RWPE2 (cell line): ENCODE data around the gene HNRNPF.

Experiments
- ATAC-seq: fragments of 200-7000 bp; cut with Tn5 transposase; 3 replicates; pipeline ENCODE4 v1.9.1; 2021; ENCODE audit warnings: low read depth
- DNase-seq: peaks from one replicate; pipeline ENCODE4 v3.0.0-alpha.2; 2020; ENCODE audit warnings: low spot score
- H3K27ac ChIP-seq: fragments of 450-650 bp; 2 replicates; pipeline ENCODE4 v1.5.1; 2017; ENCODE audit warnings: mild to moderate bottlenecking; ENCODE audit not compliant: poor library complexity, severe bottlenecking
- H3K27me3 ChIP-seq: fragments of 250-450 bp; sonication (Bioruptor Pico); 2 replicates; pipeline ENCODE4 v1.5.1; 2021; ENCODE audit warnings: mild to moderate bottlenecking, moderate library complexity; ENCODE audit not compliant: insufficient read depth, poor library complexity, severe bottlenecking
- H3K36me3 ChIP-seq: fragments of 250-450 bp; sonication (Bioruptor Pico); 2 replicates; pipeline ENCODE4 v1.5.1; 2020; ENCODE audit warnings: low read depth, mild to moderate bottlenecking, moderate library complexity
- H3K4me1 ChIP-seq: fragments of 250-450 bp; sonication (Bioruptor Pico); 2 replicates; pipeline ENCODE4 v1.5.1; 2021; ENCODE audit warnings: mild to moderate bottlenecking, moderate library complexity; ENCODE audit not compliant: insufficient read depth, poor library complexity, severe bottlenecking
- H3K4me3 ChIP-seq: fragments of 250-450 bp; sonication (Bioruptor Pico); 2 replicates; pipeline ENCODE4 v1.5.1; 2021; ENCODE audit warnings: mild to moderate bottlenecking, moderate library complexity; ENCODE audit not compliant: severe bottlenecking
- H3K9me3 ChIP-seq: fragments of 250-450 bp; sonication (Bioruptor Pico); 2 replicates; pipeline ENCODE4 v1.5.1; 2021; ENCODE audit warnings: mild to moderate bottlenecking, moderate library complexity; ENCODE audit not compliant: severe bottlenecking
- CTCF ChIP-seq: fragments of 450-650 bp; IDR thresholded peaks from one replicate; pipeline ENCODE4 v1.5.1; 2017; ENCODE audit warnings: mild to moderate bottlenecking, moderate library complexity; ENCODE audit not compliant: poor library complexity, severe bottlenecking

The HNRNPF gene

DNA sequence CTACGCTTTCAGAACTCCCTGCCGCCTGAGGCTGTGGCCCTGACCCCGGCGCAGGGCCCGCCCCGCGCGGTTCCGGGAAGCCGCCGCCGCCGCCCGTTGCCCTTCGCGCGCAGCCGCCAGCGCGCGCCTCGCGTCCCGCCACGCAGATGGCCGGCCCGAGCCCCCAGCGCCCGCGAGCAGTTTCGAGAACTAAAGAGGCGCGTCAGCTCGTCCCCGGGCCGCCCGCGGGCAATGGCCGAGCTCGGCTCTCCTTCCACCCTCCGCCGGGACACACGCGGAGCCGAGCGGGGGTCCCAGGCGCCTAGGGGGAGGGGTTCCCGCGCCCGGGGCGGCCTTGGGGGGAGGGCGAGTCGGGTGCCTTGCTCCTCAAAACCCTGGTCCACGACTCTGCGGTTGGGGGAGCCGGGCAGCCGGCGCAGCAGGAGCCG is 1.8 kb downstream of the HNRNPF start:
- ATAC-seq, result no peak
- peaks cover 47% of the 10 kb centered on the region for H3K36me3 ChIP-seq
- TF ChIP-seq CTCF, result no peak
- no peaks in the 10 kb centered on the region for H3K9me3 ChIP-seq
- H3K27me3 ChIP-seq, result no peaks in the 10 kb centered on the region
- H3K27ac ChIP-seq, result peak overlapping the region; percentile 91
- H3K4me1 ChIP-seq, result peaks cover 30% of the 10 kb centered on the region
- peak overlapping the region; percentile 46 for H3K4me3 ChIP-seq
- DNase-seq, result no peak

- ATAC-seq (no peak), DNase-seq (no peak)
- Histone ChIP-seq H3K4me3 (peak overlapping the region; percentile 5), H3K36me3 (peaks cover 66% of the 10 kb centered on the region), H3K4me1 (peaks cover 50% of the 10 kb centered on the region), H3K9me3 (no peaks in the 10 kb centered on the region), H3K27ac (peak overlapping the region; percentile 91), H3K27me3 (no peaks in the 10 kb centered on the region)
- TF ChIP-seq CTCF, result no peak
Observed at GRCh38 chr10:43404704-43405084, 4.3 kb downstream of the HNRNPF start.

DNA sequence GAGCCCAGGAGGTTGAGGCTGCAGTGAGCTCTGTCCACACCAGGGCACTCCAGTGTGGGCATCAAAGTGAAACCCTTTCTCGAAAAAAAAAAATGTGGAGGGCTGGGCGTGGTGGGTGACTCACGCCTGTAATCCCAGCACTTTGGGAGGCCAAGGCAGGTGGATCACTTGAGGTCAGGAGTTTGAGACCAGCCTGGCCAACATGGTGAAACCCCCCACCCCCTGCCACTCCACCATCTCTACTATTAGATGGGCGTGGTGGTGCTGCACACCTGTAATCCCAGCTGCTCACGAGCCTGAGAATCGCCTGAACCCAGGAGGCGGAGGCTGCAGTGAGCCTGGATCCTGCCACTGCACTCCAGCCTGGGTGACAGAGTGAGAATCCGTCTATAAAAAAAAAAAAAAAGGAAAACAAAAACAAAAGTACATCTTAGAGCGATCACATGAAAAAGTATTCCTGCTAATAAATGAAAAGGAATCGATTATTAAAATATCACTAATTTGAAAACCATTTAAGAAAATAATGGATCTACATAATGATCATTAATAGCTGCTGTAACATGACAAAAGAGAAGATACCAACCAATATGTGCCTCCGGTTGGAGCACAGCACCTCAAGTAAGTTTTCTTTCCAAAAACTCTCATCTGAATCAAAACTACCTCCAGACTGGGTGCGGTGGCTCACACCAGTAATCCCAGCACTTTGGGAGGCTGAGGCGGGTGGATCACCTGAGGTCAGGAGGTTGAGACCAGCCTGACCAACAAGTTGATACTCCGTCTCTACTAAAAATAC is 4.9 kb downstream of the HNRNPF start:
- H3K27me3 ChIP-seq, result no peaks in the 10 kb centered on the region
- no peaks in the 10 kb centered on the region for H3K9me3 ChIP-seq
- peak overlapping the region; percentile 91 for H3K27ac ChIP-seq
- H3K4me3 ChIP-seq, result no peak overlapping the region
- TF ChIP-seq CTCF, result no peak
- ATAC-seq (no peak), DNase-seq (no peak)
- peaks cover 53% of the 10 kb centered on the region for H3K4me1 ChIP-seq
- H3K36me3 ChIP-seq, result peaks cover 72% of the 10 kb centered on the region

DNA sequence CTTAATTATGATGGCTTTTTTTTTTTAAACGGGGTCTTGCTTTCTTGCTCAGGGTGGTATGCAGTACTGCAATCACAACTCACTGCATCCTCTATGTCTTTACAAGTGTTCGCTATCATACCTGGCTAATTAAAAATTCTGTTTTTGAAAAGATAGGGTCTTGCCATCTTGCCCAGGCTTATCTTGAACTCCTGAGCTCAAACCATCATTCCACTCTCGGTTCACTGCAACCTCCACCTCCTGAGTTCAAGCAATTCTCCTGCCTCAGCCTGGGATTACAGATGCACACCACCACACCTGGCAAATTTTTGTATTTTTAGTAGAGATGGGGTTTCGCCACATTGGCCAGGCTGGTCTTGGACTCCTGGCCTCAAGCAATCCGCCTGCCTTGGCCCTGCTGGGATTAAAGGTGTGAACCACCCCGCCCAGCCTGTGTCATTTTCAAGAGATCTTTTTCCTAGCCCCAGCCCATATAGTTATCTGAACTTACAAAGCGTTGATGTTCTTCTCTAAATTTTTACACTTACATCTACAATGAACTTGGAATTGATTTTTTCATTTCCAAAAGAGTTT is 6.0 kb downstream of the HNRNPF start:
- DNase-seq (no peak), ATAC-seq (no peak)
- H3K27ac ChIP-seq, result peak overlapping the region; percentile 91
- peaks cover 61% of the 10 kb centered on the region for H3K4me1 ChIP-seq
- no peak for TF ChIP-seq CTCF
- no peak overlapping the region for H3K4me3 ChIP-seq
- H3K36me3 ChIP-seq, result peaks cover 77% of the 10 kb centered on the region
- no peaks in the 10 kb centered on the region for H3K27me3 ChIP-seq
- no peaks in the 10 kb centered on the region for H3K9me3 ChIP-seq

- DNase-seq, result no peak
- no peaks in the 10 kb centered on the region for H3K27me3 ChIP-seq
- ATAC-seq, result no peak
- no peak for TF ChIP-seq CTCF
- H3K4me3 ChIP-seq, result no peak overlapping the region
- peak overlapping the region; percentile 7 for H3K27ac ChIP-seq
- peaks cover 81% of the 10 kb centered on the region for H3K36me3 ChIP-seq
- peaks cover 61% of the 10 kb centered on the region for H3K4me1 ChIP-seq
- no peaks in the 10 kb centered on the region for H3K9me3 ChIP-seq
Observed at GRCh38 chr10:43402176-43402575, 6.8 kb downstream of the HNRNPF start.
